Glutamatergic neuron (in vitro differentiated cells): ENCODE data around the gene SIMC1. TPM values are rescaled to one million over a fixed set of nuclear protein-coding genes. Genes with fewer than 3 reads are reported as not detected.

ENCODE experiments used
- DNase-seq: peaks from one replicate; pipeline ENCODE4 v3.0.0; 2022
- H3K27ac Mint-ChIP-seq: one replicate; pipeline ENCODE4 v1.8.0; 2020; ENCODE audit warnings: mild to moderate bottlenecking, mixed read lengths, inconsistent platforms; ENCODE audit not compliant: unreplicated experiment
- H3K27me3 Mint-ChIP-seq: one replicate; pipeline ENCODE4 v1.8.0; 2020; ENCODE audit warnings: mild to moderate bottlenecking, moderate library complexity, mixed read lengths, inconsistent platforms; ENCODE audit not compliant: unreplicated experiment
- H3K36me3 Mint-ChIP-seq: one replicate; pipeline ENCODE4 v1.8.0; 2020; ENCODE audit warnings: mild to moderate bottlenecking, mixed read lengths, inconsistent platforms; ENCODE audit not compliant: unreplicated experiment
- H3K4me1 Mint-ChIP-seq: one replicate; pipeline ENCODE4 v1.8.0; 2020; ENCODE audit warnings: mild to moderate bottlenecking, low read depth, mixed read lengths, inconsistent platforms; ENCODE audit not compliant: unreplicated experiment
- H3K4me3 Mint-ChIP-seq: one replicate; pipeline ENCODE4 v1.8.0; 2020; ENCODE audit warnings: mild to moderate bottlenecking, mixed read lengths, inconsistent platforms; ENCODE audit not compliant: unreplicated experiment
- H3K9me3 Mint-ChIP-seq: one replicate; pipeline ENCODE4 v1.8.0; 2020; ENCODE audit warnings: mild to moderate bottlenecking, moderate library complexity, mixed read lengths, inconsistent platforms; ENCODE audit not compliant: unreplicated experiment
- CTCF ChIP-seq: fragments of 200-600 bp; sonication (generic); IDR thresholded peaks from one replicate; pipeline ENCODE4 v1.5.0; 2021; ENCODE audit not compliant: partially characterized antibody, unreplicated experiment
- total RNA-seq: library from RNA; stranded (reverse); fragmentation: NEBNext Ultra II Directional; extraction: Animal tissue kit (Norgen Biotek cat#: 25700); gene quantifications from one replicate; pipeline ENCODE4 v1.2.1, GENCODE V29; 2021; ENCODE audit not compliant: unreplicated experiment

SIMC1 gene
- total RNA-seq, 1 donor from 2014 or later = 35.2 TPM

- Mint-ChIP-seq H3K4me1 (no peaks in the 10 kb centered on the region), H3K9me3 (no peaks in the 10 kb centered on the region), H3K27me3 (no peaks in the 10 kb centered on the region), H3K36me3 (peaks cover 4% of the 10 kb centered on the region), H3K4me3 (no peak overlapping the region), H3K27ac (no peak overlapping the region)
- TF ChIP-seq CTCF = peak; percentile 38
- DNase-seq = no peak
These were observed 81.8 kb downstream of the SIMC1 start for GRCh38 chr5:176319827-176320554.

- H3K27ac Mint-ChIP-seq = no peak overlapping the region
- no peak for DNase-seq
- H3K36me3 Mint-ChIP-seq = no peaks in the 10 kb centered on the region
- no peaks in the 10 kb centered on the region for H3K9me3 Mint-ChIP-seq
- H3K4me1 Mint-ChIP-seq = no peaks in the 10 kb centered on the region
- no peaks in the 10 kb centered on the region for H3K27me3 Mint-ChIP-seq
- H3K4me3 Mint-ChIP-seq = no peak overlapping the region
- TF ChIP-seq CTCF = no peak
These were observed 82.4 kb downstream of the SIMC1 start for GRCh38 chr5:176320577-176320976.

DNA sequence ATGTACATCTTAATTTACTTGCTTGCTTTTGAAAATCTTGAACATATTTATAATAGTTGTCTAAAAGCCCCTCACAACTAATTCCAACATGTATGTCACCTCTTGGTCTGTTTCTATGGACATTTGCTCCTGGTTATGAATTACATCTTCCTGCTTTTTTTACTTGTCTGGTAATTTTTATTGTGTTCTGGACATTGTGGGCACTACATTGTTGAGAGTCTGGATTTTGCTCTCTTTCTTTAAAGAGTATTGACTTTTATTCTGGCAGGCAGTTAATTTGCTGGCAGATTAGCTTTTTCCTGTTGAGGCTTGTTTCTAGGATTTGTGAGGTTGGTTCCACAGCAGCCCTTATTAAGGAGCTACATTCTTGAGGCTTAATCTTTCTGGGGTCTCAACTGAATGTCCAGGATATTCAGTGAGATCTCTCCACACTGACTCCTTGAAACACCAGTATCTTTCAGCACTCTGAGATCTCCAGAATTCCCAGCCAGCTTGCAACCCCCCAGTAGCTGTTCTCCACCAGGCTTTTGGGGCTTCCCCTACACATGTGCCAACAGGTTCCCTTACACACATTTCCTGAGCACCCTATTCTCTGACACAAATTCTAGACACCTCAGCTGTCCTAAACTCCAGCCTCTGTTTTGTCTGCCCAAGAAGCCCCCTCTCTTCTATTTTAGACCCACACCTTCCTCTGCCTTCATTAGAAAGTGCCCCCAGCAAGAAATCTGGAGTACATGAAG lies 96.0 kb downstream of the SIMC1 start:
- peaks cover 2% of the 10 kb centered on the region for H3K27me3 Mint-ChIP-seq
- no peak overlapping the region for H3K27ac Mint-ChIP-seq
- TF ChIP-seq CTCF = no peak
- peaks cover 7% of the 10 kb centered on the region for H3K36me3 Mint-ChIP-seq
- H3K4me1 Mint-ChIP-seq = no peaks in the 10 kb centered on the region
- H3K4me3 Mint-ChIP-seq = no peak overlapping the region
- no peak for DNase-seq
- no peaks in the 10 kb centered on the region for H3K9me3 Mint-ChIP-seq

- peaks cover 2% of the 10 kb centered on the region for H3K27me3 Mint-ChIP-seq
- DNase-seq = no peak
- no peak overlapping the region for H3K4me3 Mint-ChIP-seq
- H3K9me3 Mint-ChIP-seq = no peaks in the 10 kb centered on the region
- no peak for TF ChIP-seq CTCF
- peaks cover 7% of the 10 kb centered on the region for H3K36me3 Mint-ChIP-seq
- no peak overlapping the region for H3K27ac Mint-ChIP-seq
- no peaks in the 10 kb centered on the region for H3K4me1 Mint-ChIP-seq
These were observed 99.7 kb downstream of the SIMC1 start for GRCh38 chr5:176337913-176338312.

DNA sequence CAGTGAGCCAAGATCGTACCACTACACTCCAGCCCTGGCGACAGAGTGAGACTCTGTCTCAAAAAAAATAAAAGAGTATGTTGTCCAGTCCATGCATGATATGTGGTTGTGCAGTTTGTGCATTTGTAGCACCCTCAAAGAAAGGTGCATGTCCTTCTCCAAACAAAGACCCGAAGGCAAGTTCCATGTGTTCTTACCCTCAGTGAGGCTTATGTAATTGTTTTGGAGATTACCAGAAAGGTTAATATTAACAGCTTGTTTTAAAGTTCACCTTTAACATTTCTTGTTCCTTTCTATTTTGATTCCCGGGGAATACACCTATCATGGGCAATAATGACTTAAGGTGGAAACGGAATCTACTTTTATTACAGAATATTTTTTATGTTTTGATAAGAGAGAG lies 101.1 kb downstream of the SIMC1 start:
- DNase-seq = no peak

More for the DNA sequence above, 101.1 kb downstream of the SIMC1 start:
- no peaks in the 10 kb centered on the region for H3K4me1 Mint-ChIP-seq
- H3K9me3 Mint-ChIP-seq = no peaks in the 10 kb centered on the region
- no peak overlapping the region for H3K4me3 Mint-ChIP-seq
- H3K27me3 Mint-ChIP-seq = peaks cover 2% of the 10 kb centered on the region
- no peak for TF ChIP-seq CTCF
- no peaks in the 10 kb centered on the region for H3K36me3 Mint-ChIP-seq
- H3K27ac Mint-ChIP-seq = no peak overlapping the region
